Measurements from ENCODE around the gene STAT3. TPM values are rescaled to one million over a fixed set of nuclear protein-coding genes. Genes with fewer than 3 reads are reported as not detected.

Gene STAT3
- total and polyA plus RNA-seq, 9 of the 15 experiments (the other 6 are each of a cell fraction or from before 2014, with no cell fraction given), result 90.0 to 179 (median 114) TPM

- TF ChIP-seq HMGXB4 (CRISPR knock-in tag; IDR thresholded peaks at IDR 0.05) (no peak), NR2C1 (IDR thresholded peaks at IDR 0.05) (peak; percentile 62), NR2C1 (tag; IDR thresholded peaks at IDR 0.05) (peak; percentile 27; the same call in 1 of the 2 replicates), MTA3 (IDR thresholded peaks at IDR 0.05; ENCODE audit: borderline replicate concordance) (peak; percentile 97), ZNF639 (CRISPR knock-in tag; conservative IDR thresholded peaks at IDR 0.05 in 1 of 2, IDR thresholded peaks at IDR 0.05 in 1 of 2) (peak in 1 of 2 experiments; percentile 67; a peak in 2 of 4 replicates), ZNF77 (CRISPR knock-in tag; IDR thresholded peaks at IDR 0.05) (no peak), TBL1XR1 (IDR thresholded peaks at IDR 0.05; ENCODE audit: low read length in 2 of 2) (peak in 1 of 2 experiments; percentile 79; a peak in 2 of 4 replicates), KAT2B (IDR thresholded peaks at IDR 0.05; ENCODE audit: low read depth, low read length) (no peak), ZNF79 (CRISPR knock-in tag; IDR thresholded peaks at IDR 0.05; ENCODE audit: low read depth) (no peak), KDM1A (IDR thresholded peaks at IDR 0.05) (peak; percentile 51 to 55; a peak in 2 of 4 replicates), TGIF2 (CRISPR knock-in tag; IDR thresholded peaks at IDR 0.05) (no peak), EP400 (IDR thresholded peaks at IDR 0.05) (peak; percentile 65), ZNF408 (CRISPR knock-in tag; IDR thresholded peaks at IDR 0.05; ENCODE audit: low read depth) (no peak), ATF3 (IDR thresholded peaks at IDR 0.05) (peak; percentile 99), ATF3 (CRISPR knock-in tag; conservative IDR thresholded peaks at IDR 0.05) (peak; percentile 95), ZBTB11 (CRISPR knock-in tag; IDR thresholded peaks at IDR 0.05) (peak in 1 of 3 experiments; percentile 70; a peak in 2 of 6 replicates), CEBPG (CRISPR knock-in tag; IDR thresholded peaks at IDR 0.05) (peak; percentile 83), CEBPG (tag; conservative IDR thresholded peaks at IDR 0.05 in 1 of 2, IDR thresholded peaks at IDR 0.05 in 1 of 2) (peak; percentile 79 to 89)
These were observed 121.1 kb downstream of the STAT3 start (continued) for GRCh38 chr17:42266918-42267766.
